HG03565 (cell line): ENCODE measurements around the gene RAB32.
"Not testable (repeated sequence)": the region's sequence is repeated elsewhere in the genome, so short reads cannot be mapped to it uniquely, and the experiment has no call there.

Source experiments
- ATAC-seq: cut with Tn5 transposase; IDR thresholded peaks from one replicate; pipeline ENCODE4 v1.9.1; 2021; ENCODE audit warnings: mild to moderate bottlenecking, moderate library complexity; ENCODE audit not compliant: unreplicated experiment

Gene RAB32

GRCh38 chr6:146543211-146543939 is at the start of gene RAB32:
Gene RAB32, plus strand, starts transcription at chr6:146543833. Its CDS starts 39 bp downstream, at chr6:146543872.
- peak; percentile 54 for ATAC-seq

- ATAC-seq = no peak
Measured at GRCh38 chr6:146498309-146498708, 45.3 kb upstream of the RAB32 start.

- ATAC-seq = no peak
Measured at GRCh38 chr6:146503096-146503495, 40.5 kb upstream of the RAB32 start.

GRCh38 chr6:146515212-146515611 is 28.4 kb upstream of the RAB32 start:
- ATAC-seq = no peak

- ATAC-seq = no peak
Measured at GRCh38 chr6:146526192-146526591, 17.4 kb upstream of the RAB32 start.

GRCh38 chr6:146532702-146533101 is 10.9 kb upstream of the RAB32 start:
- ATAC-seq = no peak

GRCh38 chr6:146542881-146543210 is 787 bp upstream of the RAB32 start:
- ATAC-seq = no peak

- peak; percentile 3 for ATAC-seq
Measured at GRCh38 chr6:146543940-146544615, 445 bp downstream of the RAB32 start.

- no peak for ATAC-seq
Measured at GRCh38 chr6:146544616-146545182, 1.1 kb downstream of the RAB32 start.

- no peak for ATAC-seq
Measured at GRCh38 chr6:146545581-146545980, 1.9 kb downstream of the RAB32 start.

GRCh38 chr6:146546443-146547043 is 2.9 kb downstream of the RAB32 start:
- no peak for ATAC-seq

GRCh38 chr6:146547889-146548288 is 4.3 kb downstream of the RAB32 start:
- ATAC-seq = no peak

GRCh38 chr6:146548898-146549374 is 5.3 kb downstream of the RAB32 start:
- ATAC-seq = no peak

GRCh38 chr6:146550911-146551310 is 7.3 kb downstream of the RAB32 start:
- ATAC-seq = no peak

- ATAC-seq = no peak
Measured at GRCh38 chr6:146551545-146551944, 7.9 kb downstream of the RAB32 start.

GRCh38 chr6:146553377-146554135 is 9.9 kb downstream of the RAB32 start:
- no peak for ATAC-seq

GRCh38 chr6:146560607-146561006 is 17.0 kb downstream of the RAB32 start:
- no peak for ATAC-seq

GRCh38 chr6:146566661-146567060 is 23.0 kb downstream of the RAB32 start:
- not testable (repeated sequence) for ATAC-seq

- not testable (repeated sequence) for ATAC-seq
Measured at GRCh38 chr6:146568619-146569018, 25.0 kb downstream of the RAB32 start.

- no peak for ATAC-seq
Measured at GRCh38 chr6:146574211-146574610, 30.6 kb downstream of the RAB32 start.

- ATAC-seq = no peak
Measured at GRCh38 chr6:146578054-146578453, 34.4 kb downstream of the RAB32 start.
